HEK293T (cell line): Measurements from ENCODE around the gene B4GALT7.

Source experiments
- ARNT ChIP-seq: fragments of 450-650 bp; IDR thresholded peaks from 2 replicates; pipeline ENCODE4 v1.6.1; 2017; ENCODE audit warnings: mild to moderate bottlenecking
- BHLHE40 ChIP-seq: fragments of 450-650 bp; IDR thresholded peaks from 2 replicates; pipeline ENCODE4 v1.6.1; 2016; ENCODE audit warnings: mild to moderate bottlenecking, moderate library complexity, borderline replicate concordance
- ELF4 ChIP-seq: fragments of 450-650 bp; IDR thresholded peaks from 2 replicates; pipeline ENCODE4 v1.6.1; 2017; ENCODE audit warnings: antibody characterized with exemption
- LEF1 ChIP-seq: fragments of 450-650 bp; IDR thresholded peaks from 2 replicates; pipeline ENCODE4 v1.6.1; 2017; ENCODE audit warnings: mild to moderate bottlenecking, borderline replicate concordance
- NFRKB ChIP-seq: fragments of 450-650 bp; IDR thresholded peaks from 2 replicates; pipeline ENCODE4 v1.6.1; 2016; ENCODE audit warnings: mild to moderate bottlenecking, moderate library complexity
- PKNOX1 ChIP-seq: fragments of 450-650 bp; IDR thresholded peaks from 2 replicates; pipeline ENCODE4 v1.6.1; 2016
- SP1 ChIP-seq: fragments of 450-650 bp; IDR thresholded peaks from 2 replicates; pipeline ENCODE4 v1.6.1; 2017
- SUZ12 ChIP-seq: fragments of 450-650 bp; IDR thresholded peaks from 2 replicates; pipeline ENCODE4 v1.6.1; 2016; ENCODE audit warnings: mild to moderate bottlenecking
- TARDBP ChIP-seq: fragments of 450-650 bp; IDR thresholded peaks from 2 replicates; pipeline ENCODE4 v1.6.1; 2016

- TF ChIP-seq TARDBP, result no peak
- no peak for TF ChIP-seq SUZ12
- TF ChIP-seq ARNT, result no peak
- TF ChIP-seq ELF4, result no peak
- TF ChIP-seq LEF1, result no peak
- no peak for TF ChIP-seq PKNOX1
- no peak for TF ChIP-seq SP1
- no peak for TF ChIP-seq NFRKB
- TF ChIP-seq BHLHE40, result no peak
Measured at GRCh38 chr5:177555228-177555627, 44.7 kb upstream of the B4GALT7 start.
